ENCODE results near the gene C2CD4D. TPM values are rescaled to one million over a fixed set of nuclear protein-coding genes. Genes with fewer than 3 reads are reported as not detected.

The C2CD4D gene
- total RNA-seq, 4 donors from 2014 or later, result 1.4 to 4.2 (median 2.3) TPM

DNA sequence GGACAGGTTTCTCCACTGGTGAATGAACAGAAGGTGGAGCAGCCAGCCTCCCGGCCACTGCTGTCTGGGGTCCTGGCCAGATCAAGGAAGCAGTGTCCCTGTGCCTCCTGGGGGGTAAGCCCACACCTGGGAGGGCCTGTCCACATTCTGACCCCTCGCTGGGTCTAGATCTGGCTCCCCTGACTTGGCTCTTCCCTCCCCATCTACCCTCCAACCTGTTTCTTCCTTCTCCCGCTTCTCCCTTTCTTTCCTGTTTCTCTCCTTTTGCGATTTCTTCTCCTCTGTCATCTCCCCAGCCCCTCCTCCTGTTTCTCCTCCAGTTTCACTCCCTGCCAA is 8.4 kb downstream of the C2CD4D start:
- DNase-seq (ENCODE audit: low spot score in 2 of 2), result no peak
- no peak for TF ChIP-seq POLR2A (IDR thresholded peaks at IDR 0.05)
- no peak for TF ChIP-seq CTCF (IDR thresholded peaks at IDR 0.05)
- 36 to 57% methylated on average over 4 of the region's 4 CpGs for WGBS, 2 donors
- H3K4me3 ChIP-seq (ENCODE audit: low read depth, poor library complexity, severe bottlenecking), result peak overlapping the region; percentile 22
- intact Hi-C loops (cut with DNase I; ENCODE audit: low total_unique reads), result loop anchor here (10.0 kb wide), 1 partner anchor 296 kb away; no protein-coding TSS in a partner anchor

- no peak for DNase-seq (ENCODE audit: low spot score in 2 of 2)
- TF ChIP-seq CTCF (IDR thresholded peaks at IDR 0.05), result no peak
- no peak for TF ChIP-seq POLR2A (IDR thresholded peaks at IDR 0.05)
- H3K4me3 ChIP-seq (ENCODE audit: low read depth, poor library complexity, severe bottlenecking), result no peak overlapping the region
- WGBS, 2 donors, result 59 to 61% methylated on average over 6 of the region's 6 CpGs
- intact Hi-C loops (cut with DNase I; ENCODE audit: low total_unique reads), result loop anchor here (10.0 kb wide), 1 partner anchor 295 kb away; no protein-coding TSS in a partner anchor
Observed at GRCh38 chr1:151830055-151830454, 9.6 kb downstream of the C2CD4D start.

- no peak for DNase-seq (ENCODE audit: low spot score in 2 of 2)
- 41 to 62% methylated on average over 4 of the region's 4 CpGs for WGBS, 2 donors
- intact Hi-C loops (cut with DNase I; ENCODE audit: low total_unique reads), result loop anchor here (10.0 kb wide), 1 partner anchor 295 kb away; no protein-coding TSS in a partner anchor
- no peak overlapping the region for H3K4me3 ChIP-seq (ENCODE audit: low read depth, poor library complexity, severe bottlenecking)
- no peak for TF ChIP-seq CTCF (IDR thresholded peaks at IDR 0.05)
Observed at GRCh38 chr1:151829352-151830046, 10.1 kb downstream of the C2CD4D start.

- 11 to 14% methylated on average over 12 of the region's 12 CpGs for WGBS, 2 donors
- no peak for DNase-seq (ENCODE audit: low spot score in 2 of 2)
- no peak overlapping the region for H3K4me3 ChIP-seq (ENCODE audit: low read depth, poor library complexity, severe bottlenecking)
- TF ChIP-seq CTCF (IDR thresholded peaks at IDR 0.05), result no peak
- no peak for TF ChIP-seq POLR2A (IDR thresholded peaks at IDR 0.05)
- intact Hi-C loops (cut with DNase I; ENCODE audit: low total_unique reads), result no loop called here
Observed at GRCh38 chr1:151828921-151829320, 10.7 kb downstream of the C2CD4D start.

- WGBS, 2 donors, result 71 to 75% methylated on average over 6 to 9 of the region's 9 CpGs
- no peak overlapping the region for H3K4me3 ChIP-seq (ENCODE audit: low read depth, poor library complexity, severe bottlenecking)
- intact Hi-C loops (cut with DNase I; ENCODE audit: low total_unique reads), result no loop called here
- DNase-seq (ENCODE audit: low spot score in 2 of 2), result no peak
- TF ChIP-seq POLR2A (IDR thresholded peaks at IDR 0.05), result no peak
- TF ChIP-seq CTCF (IDR thresholded peaks at IDR 0.05), result no peak
Observed at GRCh38 chr1:151827853-151828252, 11.8 kb downstream of the C2CD4D start.
